ENCODE measurements around the gene ZNF74. TPM values are rescaled to one million over a fixed set of nuclear protein-coding genes. Genes with fewer than 3 reads are reported as not detected.

Gene ZNF74
- total RNA-seq, 4 donors from 2014 or later, result 2.8 to 7.2 (median 3.5) TPM

GRCh38 chr22:20418211-20418788 lies 24.3 kb downstream of the ZNF74 start:
- no peak for TF ChIP-seq CTCF (IDR thresholded peaks at IDR 0.05; ENCODE audit: low read depth)

GRCh38 chr22:20419664-20419951 lies 25.7 kb downstream of the ZNF74 start:
- TF ChIP-seq CTCF (IDR thresholded peaks at IDR 0.05; ENCODE audit: low read depth), result no peak

- no peak for TF ChIP-seq CTCF (IDR thresholded peaks at IDR 0.05; ENCODE audit: low read depth)
Observed at GRCh38 chr22:20420157-20420842, 26.3 kb downstream of the ZNF74 start.

- TF ChIP-seq CTCF (IDR thresholded peaks at IDR 0.05; ENCODE audit: low read depth), result no peak
Observed at GRCh38 chr22:20421507-20421874, 27.5 kb downstream of the ZNF74 start.

GRCh38 chr22:20422271-20423007 lies 28.5 kb downstream of the ZNF74 start:
- no peak for TF ChIP-seq CTCF (IDR thresholded peaks at IDR 0.05; ENCODE audit: low read depth)

GRCh38 chr22:20423008-20423905 lies 29.3 kb downstream of the ZNF74 start:
- TF ChIP-seq CTCF (IDR thresholded peaks at IDR 0.05; ENCODE audit: low read depth), result no peak

Data from subcutaneous adipose tissue (tissue), 4 donors.